OCI-LY1 (cell line): Measurements from ENCODE around the gene DIRAS1.

Source experiments
- CTCF ChIP-seq: fragments of 200-600 bp; sonication (generic), shearing (Covaris generic); IDR thresholded peaks from 2 replicates; pipeline ENCODE4 v1.5.1; 2017; ENCODE audit warnings: mild to moderate bottlenecking, antibody characterized with exemption, low read length, moderate library complexity, mixed read lengths
- EZH2 ChIP-seq: fragments of 200-600 bp; sonication (generic), shearing (Covaris generic); IDR thresholded peaks from 2 replicates; pipeline ENCODE4 v1.8.0; 2017; ENCODE audit warnings: borderline replicate concordance, mixed run types, mild to moderate bottlenecking, antibody characterized with exemption, low read length, moderate library complexity, mixed read lengths

- no peak for TF ChIP-seq CTCF
- TF ChIP-seq EZH2 = no peak
These were observed 38.2 kb upstream of the DIRAS1 start for GRCh38 chr19:2759362-2759761.
